Epithelial cell of prostate (primary cell): ENCODE measurements around the gene SPATA17.

Experiments used
- DNase-seq: peaks from one replicate; pipeline ENCODE4 v3.0.0-alpha.2; 2011; ENCODE audit warnings: low read depth, low spot score
- H3K27ac ChIP-seq: fragments of 450-650 bp; 2 replicates; pipeline ENCODE4 v1.5.1; 2017; ENCODE audit warnings: mild to moderate bottlenecking

Gene SPATA17

DNA sequence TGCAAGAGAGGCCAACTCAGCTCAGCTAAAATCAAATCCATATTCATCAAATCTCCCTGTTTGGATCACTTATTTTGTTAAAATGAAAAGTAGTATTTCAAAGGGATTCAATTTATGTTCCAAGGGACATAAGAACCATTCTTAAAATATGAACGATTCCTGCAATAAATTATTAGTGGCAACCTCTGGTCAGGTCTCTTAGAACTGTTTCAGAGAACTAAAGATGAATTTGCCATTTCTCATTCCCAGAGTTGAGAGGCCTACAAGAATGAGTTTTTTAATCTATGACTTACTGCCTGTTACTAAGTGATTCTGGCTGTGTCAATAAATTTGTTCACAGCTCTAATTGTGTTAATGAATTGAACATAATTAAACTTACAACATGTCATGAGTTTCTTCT is 268.5 kb downstream of the SPATA17 start:
- DNase-seq: no peak
- H3K27ac ChIP-seq: no peak overlapping the region

DNA sequence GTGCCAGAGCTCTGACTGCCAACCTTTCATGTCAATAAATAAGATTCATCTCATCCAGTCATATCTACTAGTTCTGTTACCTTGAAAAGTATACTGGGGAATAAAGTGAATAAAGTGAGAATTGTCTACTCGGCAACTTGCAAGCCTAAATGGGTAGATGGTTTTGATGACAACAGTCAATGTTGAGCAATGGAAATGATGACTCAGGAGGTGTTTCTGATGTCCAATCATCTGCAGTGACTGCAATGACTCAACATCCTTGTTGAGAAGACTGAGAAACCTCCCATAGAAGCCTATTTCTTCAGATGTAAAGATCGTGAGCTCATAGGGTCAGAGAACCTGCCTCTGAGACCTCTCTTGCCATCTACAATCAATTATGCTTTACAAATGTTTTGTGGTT is 276.4 kb downstream of the SPATA17 start:
- DNase-seq: peak; percentile 6
- no peak overlapping the region for H3K27ac ChIP-seq

DNA sequence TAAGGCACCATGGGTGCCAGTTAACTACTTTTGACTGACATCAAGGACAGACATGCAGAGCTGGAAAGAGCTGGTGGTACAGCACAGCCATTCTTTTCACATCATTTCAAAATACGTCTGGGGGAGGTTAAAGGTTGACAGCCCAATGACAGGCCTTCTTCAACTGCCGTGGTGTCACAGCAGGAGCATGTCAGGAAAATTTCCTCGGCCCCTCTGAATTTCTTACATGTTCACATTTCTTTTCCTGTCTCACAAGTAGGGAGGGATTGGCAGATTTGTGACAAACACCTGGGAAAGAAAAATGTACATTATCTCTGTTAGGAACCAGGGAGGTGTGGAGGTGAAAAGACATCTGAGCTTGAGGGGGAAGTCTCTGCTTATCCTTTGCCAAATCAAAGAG is 279.1 kb downstream of the SPATA17 start:
- no peak overlapping the region for H3K27ac ChIP-seq
- DNase-seq: no peak

DNA sequence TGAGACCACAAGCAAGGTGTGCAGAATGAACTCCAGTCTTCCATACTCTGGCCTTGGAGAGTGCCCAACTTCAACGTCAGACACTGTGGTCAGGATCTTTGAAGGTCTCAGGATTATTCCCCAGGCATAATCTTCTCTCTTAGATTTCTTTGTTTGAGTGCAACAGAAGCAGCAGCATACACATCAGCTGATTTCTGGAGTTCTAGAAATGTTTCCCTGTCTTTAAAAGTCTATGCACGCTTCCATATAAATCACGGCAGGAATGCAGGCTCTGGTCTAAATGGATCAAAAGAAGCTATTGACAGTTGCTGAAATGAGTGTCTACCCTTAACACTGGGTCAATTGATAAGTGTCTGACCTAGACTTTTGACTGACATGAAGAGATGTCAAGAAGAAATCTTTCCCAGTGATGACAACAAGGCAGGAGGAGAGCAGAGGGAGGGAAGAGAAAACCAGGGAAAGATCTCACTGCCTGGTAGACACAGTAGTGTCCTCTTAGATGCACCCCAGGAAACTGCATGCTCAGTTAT is 279.7 kb downstream of the SPATA17 start:
- no peak for DNase-seq
- no peak overlapping the region for H3K27ac ChIP-seq

DNA sequence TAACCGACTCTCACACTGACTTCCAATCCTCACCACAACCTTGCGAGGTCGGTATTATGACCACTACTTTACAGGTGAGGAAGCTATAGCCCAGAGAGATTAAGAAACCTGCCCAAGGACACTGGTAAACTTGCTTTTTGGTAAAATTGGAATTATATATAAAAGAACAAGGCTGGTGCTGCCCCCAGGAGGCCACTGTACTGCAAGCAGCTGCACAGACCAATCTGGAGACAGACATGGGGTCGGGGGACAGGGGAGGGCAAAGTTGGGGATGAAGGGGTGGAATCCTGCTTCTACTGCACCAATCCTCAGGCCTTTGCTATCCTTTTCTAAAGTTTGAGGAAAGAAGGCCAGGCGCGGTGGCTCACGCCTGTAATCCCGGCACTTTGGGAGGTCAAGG is 280.8 kb downstream of the SPATA17 start:
- H3K27ac ChIP-seq: no peak overlapping the region
- no peak for DNase-seq

DNA sequence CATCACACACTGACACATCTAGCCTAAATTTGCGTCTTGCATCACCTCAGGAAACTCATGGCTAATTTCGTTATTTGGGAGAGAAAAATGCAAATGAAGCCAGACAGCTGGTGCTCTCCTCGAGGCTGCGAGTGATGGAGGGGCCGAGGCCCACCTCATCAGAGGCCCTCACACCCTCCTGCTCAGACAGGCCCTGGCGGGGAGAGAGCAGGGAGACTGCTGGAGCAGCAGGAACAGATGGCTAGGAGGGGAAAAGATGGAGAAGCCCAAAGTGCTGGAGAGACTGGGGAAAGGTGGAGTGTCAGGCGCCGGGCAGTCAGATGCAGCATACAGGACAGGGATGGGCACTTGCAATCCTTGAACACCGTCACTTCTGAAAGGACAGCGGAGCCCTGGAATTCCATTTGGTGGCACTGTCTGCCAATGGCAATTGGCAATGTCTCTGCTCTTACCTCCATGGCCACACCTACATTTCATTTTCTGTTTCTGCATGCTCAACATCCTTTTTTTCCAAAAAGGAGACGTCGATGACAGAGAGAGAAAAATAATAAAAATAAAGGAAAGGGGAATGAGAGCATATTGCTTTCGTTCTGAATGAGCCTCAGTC is 286.2 kb downstream of the SPATA17 start:
- H3K27ac ChIP-seq: no peak overlapping the region
- no peak for DNase-seq

DNA sequence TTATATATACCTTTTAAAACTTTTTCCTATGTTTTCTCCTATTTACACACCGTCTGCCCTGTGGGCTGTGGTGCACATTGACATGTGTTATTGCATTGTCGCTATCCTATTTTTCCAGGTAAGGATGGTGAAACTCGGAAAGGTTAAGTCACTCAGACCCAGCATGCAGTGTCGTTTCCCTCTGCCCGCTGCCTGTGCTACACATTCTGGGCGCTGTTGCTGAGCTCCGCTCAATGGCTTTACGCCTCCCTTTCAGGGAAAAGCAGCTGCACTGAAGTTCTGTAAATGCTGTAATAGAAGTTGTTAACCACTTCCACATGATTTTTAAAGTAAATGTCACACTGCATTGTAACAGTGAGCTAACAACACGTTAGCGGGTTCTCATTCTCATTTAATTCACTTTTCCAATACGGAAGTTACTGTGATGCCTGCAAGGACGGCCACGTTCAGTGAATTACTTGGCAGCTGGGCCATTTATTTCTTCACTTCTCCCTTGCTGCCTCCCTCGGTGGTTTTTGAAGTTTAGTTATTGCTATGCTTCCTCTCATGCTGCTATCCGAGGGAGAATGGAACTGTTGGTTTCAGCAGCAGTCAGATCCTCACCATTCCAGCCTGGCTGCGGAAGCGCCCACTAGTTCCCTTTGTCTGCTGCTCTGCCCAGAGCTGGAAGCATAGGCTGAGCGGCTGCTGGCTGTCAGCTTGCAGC is 288.7 kb downstream of the SPATA17 start:
- H3K27ac ChIP-seq: no peak overlapping the region
- DNase-seq: no peak
